GM12873 (cell line): ENCODE results near the gene SDSL.
A peak's percentile ranks its signal among the peaks of the same experiment; 100 is the strongest.

Experiments used
- CTCF ChIP-seq: IDR thresholded peaks from 2 replicates; pipeline ENCODE4 v1.5.1; 2012; ENCODE audit warnings: low read depth, mild to moderate bottlenecking, moderate library complexity, low read length, control low read depth; ENCODE audit not compliant: insufficient read depth; ENCODE audit errors: missing control alignments

Gene SDSL

GRCh38 chr12:113422030-113422885, at the start of gene SDSL:
Gene SDSL, plus strand, starts transcription at chr12:113422380. Its CDS starts 5,603 bp downstream, at chr12:113427983.
- no peak for TF ChIP-seq CTCF

GRCh38 chr12:113373440-113373839, 48.7 kb upstream of the SDSL start:
- no peak for TF ChIP-seq CTCF

- TF ChIP-seq CTCF = no peak
These were observed 48.2 kb upstream of the SDSL start for GRCh38 chr12:113373969-113374368.

GRCh38 chr12:113374823-113375428, 47.3 kb upstream of the SDSL start:
- no peak for TF ChIP-seq CTCF

GRCh38 chr12:113378291-113378690, 43.9 kb upstream of the SDSL start:
- TF ChIP-seq CTCF = peak; percentile 8

GRCh38 chr12:113381220-113381619, 41.0 kb upstream of the SDSL start:
- TF ChIP-seq CTCF = no peak

- no peak for TF ChIP-seq CTCF
These were observed 40.0 kb upstream of the SDSL start for GRCh38 chr12:113382206-113382605.
